ENCODE measurements around the gene AP3D1.

AP3D1 gene

DNA sequence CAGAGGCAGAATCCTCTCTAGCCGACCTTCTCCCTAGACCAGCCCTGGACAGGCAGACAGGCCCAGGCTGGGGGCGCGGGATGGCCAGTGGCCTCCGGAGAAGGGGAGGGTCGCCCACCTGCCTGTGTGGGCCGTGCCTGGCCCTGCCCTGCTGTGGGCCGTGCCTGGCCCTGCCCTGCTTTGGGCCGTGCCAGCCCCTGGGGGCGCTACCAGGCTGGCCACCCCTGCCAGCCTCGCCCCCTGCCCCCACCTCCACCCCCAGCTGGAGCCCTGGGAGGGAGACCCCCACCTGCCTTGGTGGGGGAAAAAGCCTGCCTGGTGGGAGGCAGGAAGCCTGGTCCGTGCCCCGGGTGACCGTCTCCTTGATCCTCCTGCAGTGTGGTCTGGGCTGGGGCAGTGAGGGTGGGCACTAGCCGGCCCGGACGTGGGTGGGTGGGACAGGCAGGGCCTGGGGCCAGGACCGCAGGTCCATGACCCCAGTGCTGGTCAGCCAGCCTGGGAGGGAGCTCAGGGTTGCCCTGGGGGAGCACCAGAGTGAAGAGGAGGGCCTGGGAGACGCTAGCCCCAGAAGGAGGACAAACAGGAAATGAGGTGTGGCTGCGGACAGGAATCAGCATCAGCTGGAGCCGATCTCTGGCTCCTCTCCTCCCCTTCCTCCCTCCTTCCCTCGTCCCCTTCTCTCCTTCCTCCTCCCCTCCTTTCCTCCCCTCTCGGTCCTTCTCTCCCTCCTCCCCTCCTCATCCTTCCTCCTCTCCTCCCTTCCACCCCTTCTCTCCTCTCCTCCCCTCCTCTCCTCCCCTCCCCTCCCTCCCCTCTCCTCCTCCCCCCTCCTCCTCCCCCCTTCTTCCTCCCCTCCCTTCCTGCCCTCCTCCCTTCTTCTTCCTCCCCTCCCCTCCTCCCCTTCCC lies 95.2 kb downstream of the AP3D1 start:
- Histone ChIP-seq H3K4me3 (ENCODE audit: insufficient read depth, low read depth, low read length, poor library complexity, severe bottlenecking) (peak overlapping the region; percentile 22), H3K4me1 (ENCODE audit: control insufficient read depth, insufficient read depth, low read length, poor library complexity, severe bottlenecking) (peaks cover 72% of the 10 kb centered on the region), H3K36me3 (ENCODE audit: control insufficient read depth, insufficient read depth, low read length) (no peaks in the 10 kb centered on the region), H3K27ac (ENCODE audit: insufficient read depth, low read length, poor library complexity, severe bottlenecking) (peak overlapping the region; percentile 75), H3K27me3 (replicated peaks; ENCODE audit: control insufficient read depth, insufficient read depth, low read length, poor library complexity, severe bottlenecking) (no peaks in the 10 kb centered on the region), H3K9me3 (ENCODE audit: control insufficient read depth, low read length) (no peaks in the 10 kb centered on the region)
- DNase-seq: no peak

DNA sequence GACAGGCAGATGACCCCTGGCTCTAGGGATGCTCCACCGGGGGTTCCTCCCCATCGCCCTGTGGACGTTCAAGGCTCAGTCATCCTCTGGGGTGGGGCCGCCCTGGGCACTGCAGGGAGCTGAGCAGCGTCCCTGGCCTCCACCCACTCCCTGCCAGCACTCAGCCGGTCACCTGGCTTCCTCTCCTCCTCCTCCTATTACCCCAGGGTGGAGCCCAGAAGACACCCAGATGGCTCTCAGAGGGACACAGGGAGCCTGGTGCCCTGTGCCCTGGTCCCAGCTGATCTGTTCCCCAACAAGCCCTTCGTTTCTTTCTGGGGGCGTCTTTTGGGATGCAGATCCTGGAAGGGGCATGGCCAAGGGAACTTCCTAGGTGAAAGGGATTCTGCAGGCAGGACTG lies 96.6 kb downstream of the AP3D1 start:
- peaks cover 4% of the 10 kb centered on the region for H3K36me3 ChIP-seq (ENCODE audit: control insufficient read depth, insufficient read depth, low read length)
- peaks cover 63% of the 10 kb centered on the region for H3K4me1 ChIP-seq (ENCODE audit: control insufficient read depth, insufficient read depth, low read length, poor library complexity, severe bottlenecking)
- no peak for DNase-seq
- H3K4me3 ChIP-seq (ENCODE audit: insufficient read depth, low read depth, low read length, poor library complexity, severe bottlenecking): no peak overlapping the region
- H3K9me3 ChIP-seq (ENCODE audit: control insufficient read depth, low read length): no peaks in the 10 kb centered on the region
- peak overlapping the region; percentile 37 for H3K27ac ChIP-seq (ENCODE audit: insufficient read depth, low read length, poor library complexity, severe bottlenecking)
- no peaks in the 10 kb centered on the region for H3K27me3 ChIP-seq (replicated peaks; ENCODE audit: control insufficient read depth, insufficient read depth, low read length, poor library complexity, severe bottlenecking)

DNA sequence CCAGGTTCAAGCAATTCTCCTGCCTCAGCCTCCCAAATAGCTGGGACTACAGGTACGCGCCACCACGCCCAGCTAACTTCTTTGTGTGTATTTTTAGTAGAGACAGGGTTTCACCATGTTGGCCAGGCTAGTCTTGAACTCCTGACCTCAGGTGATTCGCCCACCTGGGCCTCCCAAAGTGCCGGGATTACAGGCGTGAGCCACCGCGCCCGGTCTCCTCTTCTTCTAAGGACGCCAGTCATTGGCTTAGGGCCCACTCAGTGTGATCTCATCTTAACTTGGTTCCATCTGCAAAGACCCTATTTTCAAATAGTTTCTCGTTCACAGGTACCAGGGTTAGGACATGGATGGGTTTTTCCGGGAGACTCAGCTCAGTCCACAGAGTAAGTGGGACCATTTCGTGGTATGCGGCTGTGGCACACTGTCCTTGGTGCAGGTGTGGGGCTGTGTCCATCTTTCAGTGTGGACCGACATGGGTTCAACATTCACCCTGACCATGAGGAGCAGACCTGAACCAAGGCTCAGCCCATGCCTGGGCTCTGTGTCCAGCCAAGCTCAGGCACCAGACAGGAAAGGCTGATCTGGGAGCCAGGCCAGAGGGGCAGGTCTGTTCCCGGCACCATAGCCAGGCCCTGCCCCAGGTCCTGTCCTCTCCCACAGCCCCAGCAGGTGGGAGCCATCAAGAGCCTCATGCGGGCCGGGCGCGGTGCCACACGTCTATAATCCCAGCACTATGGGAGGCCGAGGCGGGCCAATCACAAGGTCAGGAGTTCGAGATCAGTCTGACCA lies 97.6 kb downstream of the AP3D1 start:
- Histone ChIP-seq H3K27ac (ENCODE audit: insufficient read depth, low read length, poor library complexity, severe bottlenecking) (no peak overlapping the region), H3K27me3 (replicated peaks; ENCODE audit: control insufficient read depth, insufficient read depth, low read length, poor library complexity, severe bottlenecking) (no peaks in the 10 kb centered on the region), H3K4me1 (ENCODE audit: control insufficient read depth, insufficient read depth, low read length, poor library complexity, severe bottlenecking) (peaks cover 62% of the 10 kb centered on the region), H3K36me3 (ENCODE audit: control insufficient read depth, insufficient read depth, low read length) (peaks cover 9% of the 10 kb centered on the region), H3K4me3 (ENCODE audit: insufficient read depth, low read depth, low read length, poor library complexity, severe bottlenecking) (no peak overlapping the region), H3K9me3 (ENCODE audit: control insufficient read depth, low read length) (no peaks in the 10 kb centered on the region)
- no peak for DNase-seq

DNA sequence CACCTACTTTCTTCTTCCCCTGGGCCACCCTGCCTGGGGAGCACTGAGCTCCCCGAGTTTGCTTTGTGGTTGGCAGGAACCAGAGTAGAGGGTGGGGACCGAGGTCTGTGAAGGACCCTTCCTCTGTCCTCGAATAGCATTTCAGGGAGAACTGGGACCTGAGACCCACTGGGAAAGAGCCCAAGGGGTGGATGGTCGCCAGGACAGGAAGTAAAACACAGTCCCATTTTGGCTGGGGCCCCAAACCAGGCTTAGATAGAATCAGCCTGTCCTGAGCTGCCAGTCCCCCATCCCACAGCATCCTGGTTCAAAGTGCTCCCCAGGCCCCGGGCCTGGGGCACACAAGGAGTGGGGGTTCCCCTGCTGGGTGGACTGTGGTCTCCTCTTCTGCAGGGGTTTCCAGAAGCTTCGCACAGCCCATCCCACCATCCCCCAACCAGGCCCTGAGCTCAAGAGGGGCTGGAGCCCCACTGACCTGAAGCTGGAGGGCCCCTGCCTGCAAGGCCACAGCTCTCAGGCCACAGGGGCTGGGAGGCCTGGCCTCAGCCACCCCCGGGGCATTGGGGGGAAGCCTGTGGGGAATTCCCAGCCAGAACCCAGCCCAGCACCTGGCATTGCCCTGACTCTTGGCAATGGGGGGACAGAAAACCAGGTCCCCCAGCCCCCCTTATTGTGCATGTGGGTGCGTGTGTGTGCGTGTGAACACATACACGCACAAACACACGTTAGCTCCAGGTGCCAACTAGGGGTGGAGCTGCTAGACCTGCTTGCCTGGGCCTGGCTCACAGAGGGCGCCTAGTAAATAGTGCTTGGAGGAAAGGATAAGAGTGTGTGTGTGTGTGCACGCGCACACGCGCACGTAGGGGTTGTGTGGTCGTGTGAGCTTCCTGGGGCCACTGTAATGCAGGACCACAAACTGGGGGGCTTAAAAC lies 99.3 kb downstream of the AP3D1 start:
- peak; percentile 48 to 55 (median 52) for DNase-seq
- Histone ChIP-seq H3K27me3 (replicated peaks; ENCODE audit: control insufficient read depth, insufficient read depth, low read length, poor library complexity, severe bottlenecking) (no peaks in the 10 kb centered on the region), H3K36me3 (ENCODE audit: control insufficient read depth, insufficient read depth, low read length) (peaks cover 23% of the 10 kb centered on the region), H3K4me1 (ENCODE audit: control insufficient read depth, insufficient read depth, low read length, poor library complexity, severe bottlenecking) (peaks cover 62% of the 10 kb centered on the region), H3K9me3 (ENCODE audit: control insufficient read depth, low read length) (no peaks in the 10 kb centered on the region), H3K27ac (ENCODE audit: insufficient read depth, low read length, poor library complexity, severe bottlenecking) (peak overlapping the region; percentile 87), H3K4me3 (ENCODE audit: insufficient read depth, low read depth, low read length, poor library complexity, severe bottlenecking) (peak overlapping the region; percentile 25)

DNA sequence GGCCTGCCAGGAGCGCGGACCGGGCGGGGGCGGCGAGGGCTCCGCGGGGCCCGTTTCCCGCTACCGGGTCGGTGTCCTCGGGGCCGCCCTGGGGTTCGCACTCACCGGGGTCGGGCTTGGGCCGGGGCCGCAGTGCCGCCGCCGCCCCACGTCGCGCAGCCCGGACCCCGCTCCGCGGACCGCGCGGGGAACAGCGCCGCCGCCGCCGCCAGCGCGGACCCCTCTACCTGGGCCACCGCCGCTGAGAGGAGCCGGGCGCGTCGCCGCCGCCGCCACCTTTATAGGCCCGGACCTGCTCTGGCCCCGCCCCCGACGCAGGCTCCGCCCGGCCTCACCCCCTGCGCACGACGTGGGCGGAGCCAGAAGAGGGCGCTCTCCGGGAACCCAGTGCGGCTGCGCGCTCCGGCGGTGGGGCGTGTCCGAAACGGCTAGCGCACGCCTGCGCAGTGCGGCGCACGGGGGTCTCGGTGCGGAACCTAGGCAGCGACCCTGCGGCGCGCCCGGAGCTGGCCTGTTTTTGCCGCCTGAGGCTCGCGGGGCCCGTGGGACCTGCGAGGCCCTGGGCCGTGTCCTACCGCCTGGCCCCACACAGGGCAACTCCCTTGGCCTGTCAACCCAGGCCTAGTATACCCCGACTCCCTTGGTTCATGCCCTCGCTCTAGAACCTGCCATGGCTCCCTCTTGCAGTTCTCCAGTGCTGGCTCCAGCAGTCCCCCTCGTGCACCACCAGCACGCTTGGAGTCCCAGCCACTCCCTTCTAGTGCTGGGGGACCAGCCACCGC lies 100.2 kb downstream of the AP3D1 start, which contains the start of gene MKNK2:
Gene MKNK2, minus strand, starts transcription at position 254 of the 782 bp plus-strand sequence. CDS start 393 bp downstream, outside the sequence.
- no peaks in the 10 kb centered on the region for H3K27me3 ChIP-seq (replicated peaks; ENCODE audit: control insufficient read depth, insufficient read depth, low read length, poor library complexity, severe bottlenecking)
- peak within 1 kb of the TSS; percentile 87 for H3K27ac ChIP-seq (ENCODE audit: insufficient read depth, low read length, poor library complexity, severe bottlenecking)
- H3K9me3 ChIP-seq (ENCODE audit: control insufficient read depth, low read length): no peaks in the 10 kb centered on the region
- H3K36me3 ChIP-seq (ENCODE audit: control insufficient read depth, insufficient read depth, low read length): peaks cover 32% of the 10 kb centered on the region
- peaks cover 62% of the 10 kb centered on the region for H3K4me1 ChIP-seq (ENCODE audit: control insufficient read depth, insufficient read depth, low read length, poor library complexity, severe bottlenecking)
- peak; percentile 83 to 93 (median 90) for DNase-seq
- peak within 1 kb of the TSS; percentile 94 for H3K4me3 ChIP-seq (ENCODE audit: insufficient read depth, low read depth, low read length, poor library complexity, severe bottlenecking)

Data from effector memory CD4-positive, alpha-beta T cell (primary cell).